GM18951 (cell line): ENCODE results near the gene APOH.

Experiments used
- POLR2A ChIP-seq: IDR thresholded peaks from 4 replicates; pipeline ENCODE4 v1.6.1; 2011; ENCODE audit warnings: mild to moderate bottlenecking; ENCODE audit not compliant: insufficient read length, insufficient read depth; ENCODE audit errors: extremely low read depth
- in situ Hi-C: fragments of 300-500 bp; cut with MboI; formaldehyde crosslinking; loops from one replicate; pipeline ENCODE4 v1.12.0; 2022; ENCODE audit warnings: low sequenced_read_pairs, mixed read lengths, inconsistent platforms; ENCODE audit not compliant: unreplicated experiment

The APOH gene

DNA sequence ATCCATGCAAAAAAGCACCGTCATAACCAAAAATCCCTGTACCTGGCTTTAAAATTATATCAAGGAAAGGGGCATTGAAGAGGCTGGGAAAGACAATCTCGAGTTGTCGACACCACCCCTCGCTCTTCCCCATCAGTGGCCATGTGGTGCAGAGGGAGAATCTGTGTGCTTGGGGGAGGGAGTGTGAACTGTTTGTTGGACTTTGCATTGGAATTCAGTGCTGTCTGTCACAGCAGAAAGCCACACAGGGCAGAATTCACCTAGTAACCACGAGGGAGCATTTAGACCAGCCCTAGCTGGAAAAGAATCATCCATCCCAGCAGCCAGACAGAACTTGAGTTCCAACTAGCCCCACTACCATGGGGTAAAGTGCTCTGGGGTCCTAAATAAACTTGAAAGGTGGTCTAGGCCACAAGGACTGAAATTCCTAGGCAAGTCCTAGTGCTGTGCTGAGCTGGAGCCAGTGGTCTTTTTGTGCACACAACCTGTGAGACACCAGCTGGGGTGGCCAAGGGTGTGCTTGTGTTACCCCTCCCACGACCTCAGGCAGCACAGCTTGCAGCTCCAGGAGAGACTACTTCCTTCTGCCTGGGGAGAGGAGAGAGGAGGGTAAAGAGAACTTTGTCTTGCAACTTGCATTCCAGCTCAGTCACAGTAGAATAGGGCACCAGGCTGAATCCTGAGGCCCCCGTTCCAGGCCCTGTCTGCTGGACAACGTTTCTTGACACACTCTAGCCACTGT lies 25.8 kb downstream of the APOH start:
- in situ Hi-C loops, result no loop called here

DNA sequence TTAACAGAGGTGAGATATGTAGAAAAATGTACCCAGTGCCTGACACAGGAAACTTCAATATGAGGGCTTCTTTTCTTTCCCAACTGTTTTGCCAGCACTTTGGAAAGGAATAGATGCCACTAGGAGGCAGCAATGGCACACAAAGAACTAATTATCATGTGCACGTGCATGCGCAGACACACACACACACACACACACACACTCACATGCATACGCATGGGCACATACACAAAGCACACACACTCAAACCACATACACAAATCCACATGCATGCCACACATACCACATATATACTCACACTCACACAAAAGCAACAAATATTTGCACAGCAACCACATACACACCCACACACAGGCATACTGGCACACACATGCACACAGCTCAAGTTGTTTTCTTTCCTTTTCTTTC lies 28.5 kb downstream of the APOH start:
- in situ Hi-C loops, result no loop called here
- no peak for TF ChIP-seq POLR2A

More for the DNA sequence above, 25.8 kb downstream of the APOH start:
- no peak for TF ChIP-seq POLR2A

DNA sequence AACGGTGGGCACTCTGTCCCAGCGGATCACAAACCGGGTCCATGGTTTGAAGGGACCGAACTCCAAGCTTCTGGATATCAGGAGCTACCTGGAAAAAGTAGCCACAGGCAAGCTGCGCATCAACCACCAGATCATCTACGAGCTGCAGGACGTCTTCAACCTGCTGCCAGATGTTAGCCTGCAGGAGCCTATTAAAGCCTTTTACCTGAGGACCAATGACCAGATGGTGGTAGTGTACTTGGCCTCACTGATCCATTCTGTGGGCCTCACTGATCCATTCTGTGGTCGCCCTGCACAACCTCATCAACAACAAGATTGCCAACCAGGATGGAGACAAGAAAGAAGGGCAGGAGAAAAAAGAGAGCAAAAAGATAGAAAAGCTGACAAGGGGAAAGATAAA lies 31.0 kb downstream of the APOH start:
- TF ChIP-seq POLR2A, result no peak
- in situ Hi-C loops, result no loop called here

DNA sequence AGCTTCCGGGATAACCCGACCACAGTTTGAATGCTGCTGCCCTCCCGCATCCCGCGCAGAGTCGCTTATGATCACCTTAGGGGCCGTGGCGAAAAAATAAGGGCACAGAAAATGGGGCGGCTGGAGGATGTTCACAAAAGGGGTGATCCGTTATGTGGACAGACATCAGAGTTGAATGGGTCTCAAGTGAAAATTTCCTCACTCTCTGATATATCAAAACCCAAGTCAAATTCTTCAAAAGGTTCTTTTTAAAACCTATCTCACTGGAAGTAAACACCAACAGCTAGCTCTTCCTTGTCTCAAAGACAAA lies 36.9 kb downstream of the APOH start:
- in situ Hi-C loops, result no loop called here
- TF ChIP-seq POLR2A, result no peak

DNA sequence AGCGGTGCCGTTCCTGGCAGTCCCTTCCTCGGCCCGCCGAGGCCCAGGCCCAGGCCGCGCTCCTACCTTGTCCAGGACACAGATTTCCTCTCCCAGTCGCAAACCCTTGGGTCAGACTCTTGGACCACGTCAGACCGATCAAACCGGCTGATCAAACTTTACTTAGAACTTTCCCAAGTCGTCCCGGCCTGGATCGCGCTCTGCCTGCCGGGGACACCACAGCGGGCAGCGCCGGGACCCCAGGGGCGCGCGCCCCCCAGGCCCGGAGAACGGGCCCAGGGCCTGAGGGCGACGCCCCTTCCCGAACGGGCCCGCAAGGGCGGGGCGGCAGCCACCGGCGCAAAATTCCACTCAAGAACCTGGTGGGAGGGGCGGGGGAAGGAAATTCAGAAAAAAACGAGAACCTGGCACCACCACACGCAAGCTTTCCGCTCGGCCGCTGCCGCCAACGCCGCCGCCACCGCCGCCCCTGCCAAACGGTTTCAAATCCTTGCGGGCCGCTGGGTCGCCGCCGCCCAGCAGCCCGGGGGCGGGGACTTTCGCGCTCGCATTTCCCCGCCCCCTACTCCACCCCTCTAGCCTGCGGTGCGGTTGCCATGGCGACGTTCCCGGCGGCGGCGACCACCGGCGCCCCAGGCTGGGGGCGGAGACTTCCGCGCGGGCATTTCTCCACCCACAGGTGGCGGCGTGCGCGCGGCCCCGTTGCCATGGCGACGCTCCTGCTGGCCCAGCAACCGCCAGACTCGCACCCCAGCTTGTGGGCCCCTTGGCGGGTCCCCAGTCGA lies 37.4 kb downstream of the APOH start, which contains the start of gene CEP112:
TSS of gene CEP112 (minus strand) at position 541 of the 785 bp plus-strand sequence.
- in situ Hi-C loops, result no loop called here
- TF ChIP-seq POLR2A, result no peak

DNA sequence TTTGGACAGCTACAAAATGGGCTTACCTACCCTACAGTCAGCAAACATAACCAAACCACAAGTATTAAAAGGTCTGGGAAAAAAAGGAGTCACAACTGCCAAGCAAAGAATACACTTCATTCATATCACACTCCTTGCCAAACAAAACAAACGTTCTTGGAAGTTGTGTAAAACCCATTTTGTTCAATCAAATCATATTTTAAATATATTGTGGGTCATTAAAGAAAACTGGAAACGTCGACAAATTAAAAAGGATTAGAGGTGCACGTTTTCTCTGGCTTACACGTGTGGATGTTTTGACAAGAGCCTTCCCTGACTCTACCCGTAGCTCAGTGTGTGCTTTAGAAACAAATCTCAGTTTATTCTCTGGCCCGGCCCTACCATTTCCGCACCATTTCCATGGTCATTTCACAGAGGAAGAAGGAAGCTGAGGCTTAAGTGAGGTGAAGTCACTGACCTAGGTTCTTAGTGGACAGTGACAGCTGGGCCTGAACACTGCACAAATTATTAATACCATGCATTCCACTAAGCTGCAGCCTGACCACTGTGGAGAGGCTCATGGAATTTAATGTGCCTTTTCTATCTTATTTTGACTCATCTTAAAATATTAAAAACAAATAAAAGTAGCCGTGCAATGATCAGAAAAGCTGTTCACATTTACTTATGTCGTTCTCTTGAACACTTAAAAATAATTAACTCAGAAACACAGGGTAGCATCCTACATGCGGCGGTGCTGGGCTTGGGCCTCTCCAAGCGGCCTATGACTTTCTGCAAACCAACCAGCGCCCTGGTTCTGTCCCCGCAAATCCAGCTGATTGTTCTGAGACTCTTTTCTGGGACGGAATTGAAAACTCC lies 38.2 kb downstream of the APOH start:
- no peak for TF ChIP-seq POLR2A
- in situ Hi-C loops, result no loop called here

DNA sequence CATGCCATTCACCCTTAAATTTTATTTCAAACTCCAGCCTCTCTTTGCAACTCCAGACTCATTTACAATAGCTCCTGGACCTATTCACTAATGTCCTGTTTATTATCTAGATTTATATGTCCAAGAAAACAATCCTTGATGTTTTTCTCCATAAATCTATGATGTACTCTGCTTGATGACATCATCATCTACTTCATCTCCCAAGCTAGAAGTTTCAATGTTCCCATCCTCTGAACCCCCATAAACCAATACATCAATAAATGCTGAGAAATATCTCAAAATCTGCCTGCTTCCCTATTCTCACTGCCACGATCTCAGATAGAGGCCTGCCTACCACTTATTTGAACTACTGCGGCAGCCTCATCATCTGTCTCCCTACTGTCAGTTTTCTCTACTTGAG lies 41.5 kb downstream of the APOH start:
- in situ Hi-C loops, result no loop called here
- no peak for TF ChIP-seq POLR2A

DNA sequence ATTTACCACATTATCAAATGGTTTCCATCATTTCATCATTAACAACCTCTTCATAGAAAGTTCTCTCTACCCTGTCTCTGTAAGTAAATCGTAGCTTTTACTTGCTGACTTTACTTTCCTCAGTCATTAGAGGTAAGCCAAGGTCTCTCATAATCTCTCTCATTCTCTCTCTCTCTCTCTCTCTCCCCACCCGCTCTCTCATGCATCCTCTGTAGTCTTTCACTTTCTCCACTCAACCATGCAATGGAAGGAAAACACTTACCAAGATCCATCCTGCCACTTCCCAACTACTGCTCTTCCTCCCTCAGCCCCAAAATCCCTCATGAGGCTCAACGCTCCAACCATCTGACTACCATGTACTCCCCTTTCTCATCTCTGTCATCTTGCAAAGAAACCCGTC lies 43.4 kb downstream of the APOH start:
- TF ChIP-seq POLR2A, result no peak
- in situ Hi-C loops, result no loop called here

DNA sequence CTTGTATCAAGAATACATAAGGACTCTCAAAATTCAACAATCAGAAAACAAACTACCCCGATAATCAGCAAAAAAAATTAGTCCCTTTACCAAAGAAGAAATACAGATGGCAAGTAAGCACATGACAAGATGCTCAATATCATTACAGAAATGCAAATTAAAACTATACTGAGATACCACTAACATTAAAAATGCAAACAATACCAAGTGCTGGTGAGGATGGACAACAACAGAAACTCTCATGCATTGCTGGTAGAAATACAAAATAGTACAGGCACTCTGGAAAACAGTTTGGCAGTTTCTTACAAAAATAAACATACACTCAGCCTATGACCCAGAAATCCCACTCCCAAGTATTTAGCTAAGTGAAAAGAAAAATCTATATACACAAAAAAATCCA lies 44.8 kb downstream of the APOH start:
- no peak for TF ChIP-seq POLR2A
- in situ Hi-C loops, result no loop called here

DNA sequence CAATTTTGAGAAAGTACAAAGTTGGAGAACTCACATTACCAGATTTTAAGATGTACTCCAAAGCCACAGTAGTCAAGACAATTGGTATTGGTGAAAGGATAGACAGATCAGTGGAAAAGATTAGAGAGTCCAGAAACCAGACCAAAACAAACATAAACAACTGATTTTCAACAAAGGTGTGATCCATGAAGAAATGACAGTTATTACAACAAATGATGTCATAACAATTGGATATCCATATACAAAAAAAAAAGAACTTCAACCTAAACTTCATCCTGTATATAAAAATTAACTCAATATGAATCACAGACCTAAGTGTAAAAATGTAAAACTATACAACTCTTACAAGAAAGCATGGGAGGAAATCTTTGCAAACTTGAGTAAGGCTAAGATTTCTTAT lies 45.7 kb downstream of the APOH start:
- no peak for TF ChIP-seq POLR2A
- in situ Hi-C loops, result no loop called here

DNA sequence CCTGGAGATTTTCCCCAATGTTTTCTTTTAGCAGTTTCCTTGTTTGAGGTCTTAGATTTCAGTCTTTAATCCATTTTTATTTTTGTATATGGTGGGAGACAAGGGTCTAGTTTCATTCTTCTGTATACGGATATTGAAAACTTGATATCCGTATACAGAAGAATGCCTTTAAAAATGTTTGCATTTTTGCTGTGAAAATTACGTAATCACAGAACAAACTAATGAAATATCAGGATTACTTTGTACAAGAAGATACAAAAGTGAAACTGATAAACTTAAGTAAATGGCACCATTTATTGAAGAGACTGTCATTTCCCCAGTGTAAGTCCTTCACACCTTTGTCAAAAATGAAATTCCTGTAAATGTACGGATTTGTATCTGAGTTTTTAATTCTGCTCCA lies 50.6 kb downstream of the APOH start:
- in situ Hi-C loops, result no loop called here
- TF ChIP-seq POLR2A, result no peak

DNA sequence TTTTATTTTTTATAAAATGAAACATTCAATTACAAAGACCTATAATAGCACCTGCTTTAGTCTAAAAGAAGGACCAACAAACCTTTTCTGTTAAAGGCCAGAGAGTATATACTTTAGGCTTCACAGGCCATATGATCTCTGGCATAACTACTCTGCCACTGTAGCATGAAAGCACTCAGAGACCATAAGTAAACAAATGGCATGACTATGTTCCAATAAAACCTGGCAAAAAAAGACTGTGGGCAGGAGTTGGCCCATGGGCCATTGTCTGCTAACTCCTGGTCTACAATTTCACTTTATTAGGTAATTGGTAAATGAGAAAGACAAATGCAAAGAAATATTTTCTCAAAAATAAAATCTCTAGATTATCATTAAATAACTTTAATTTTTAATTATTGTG lies 52.2 kb downstream of the APOH start:
- in situ Hi-C loops, result no loop called here
- TF ChIP-seq POLR2A, result no peak

DNA sequence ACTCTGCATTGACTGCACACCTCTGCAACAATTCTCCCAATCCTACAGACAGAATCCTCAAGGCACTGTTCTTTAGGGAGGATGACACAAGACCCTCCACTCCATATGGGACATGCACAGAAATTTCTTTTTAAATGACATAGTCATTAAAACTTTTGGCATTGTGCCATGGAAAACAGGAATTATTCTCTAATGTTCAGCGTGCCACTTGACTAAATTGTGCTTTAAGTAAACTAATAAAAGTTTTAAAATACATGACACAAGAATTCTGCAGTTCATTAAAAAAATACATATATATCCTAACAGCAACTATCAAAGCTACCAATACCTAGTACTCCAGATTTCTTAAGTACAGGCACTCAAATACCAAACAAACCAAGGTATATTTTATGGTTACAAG lies 53.3 kb downstream of the APOH start:
- in situ Hi-C loops, result no loop called here

More for the DNA sequence above, 53.3 kb downstream of the APOH start:
- no peak for TF ChIP-seq POLR2A
